Activated CD8-positive, alpha-beta T cell treated with anti-CD3 and anti-CD28 coated beads for 36 hours (primary cell): ENCODE data around the gene RIN1. TPM values are rescaled to one million over a fixed set of nuclear protein-coding genes. Genes with fewer than 3 reads are reported as not detected.
A peak's percentile ranks its signal among the peaks of the same experiment; 100 is the strongest.
"Not testable (repeated sequence)": the region's sequence is repeated elsewhere in the genome, so short reads cannot be mapped to it uniquely, and the experiment has no call there.

Experiments used
- ATAC-seq: fragments of 200-7000 bp; cut with Tn5 transposase; one replicate; pipeline ENCODE4 v1.10.0; 2021; ENCODE audit warnings: mild to moderate bottlenecking, moderate library complexity
- CTCF ChIA-PET: fragments of 350-600 bp; sonication (Branson Sonifier 250); formaldehyde crosslinking; loops from one replicate; lab custom pipeline; 2021; ENCODE audit warnings: antibody characterized with exemption; lab: Charles Lee
- POLR2A ChIA-PET: fragments of 350-600 bp; sonication (Branson Sonifier 250); formaldehyde crosslinking; loops from one replicate; lab custom pipeline; 2021; ENCODE audit warnings: antibody characterized with exemption; lab: Charles Lee
- DNase-seq: peaks from one replicate; pipeline ENCODE4 v3.0.0-alpha.2; 2020
- H3K27ac Mint-ChIP-seq: one replicate; pipeline ENCODE4 v1.8.0; 2021; ENCODE audit warnings: mild to moderate bottlenecking, mixed read lengths
- H3K27me3 Mint-ChIP-seq: one replicate; pipeline ENCODE4 v1.8.0; 2021; ENCODE audit warnings: mixed read lengths
- H3K36me3 Mint-ChIP-seq: one replicate; pipeline ENCODE4 v1.8.0; 2021; ENCODE audit warnings: low read depth, mixed read lengths
- H3K4me1 Mint-ChIP-seq: one replicate; pipeline ENCODE4 v1.8.0; 2021; ENCODE audit warnings: low read depth, mixed read lengths
- H3K4me3 Mint-ChIP-seq: one replicate; pipeline ENCODE4 v1.8.0; 2021; ENCODE audit warnings: mild to moderate bottlenecking, moderate library complexity, mixed read lengths
- H3K9me3 Mint-ChIP-seq: one replicate; pipeline ENCODE4 v1.8.0; 2021; ENCODE audit warnings: mixed read lengths
- CTCF ChIP-seq: fragments of 200-600 bp; IDR thresholded peaks from one replicate; pipeline ENCODE4 v1.8.0; 2022; ENCODE audit warnings: antibody characterized with exemption, mild to moderate bottlenecking
- intact Hi-C: fragments of 100-400 bp; cut with micrococcal nuclease; formaldehyde crosslinking; loops from one replicate; pipeline ENCODE4 v1.10.0; 2022
- total RNA-seq, 2 experiments: library from RNA; stranded (reverse); gene quantifications; one replicate each; pipeline ENCODE4 v1.2.3, GENCODE V29; 2021

Gene RIN1
- total RNA-seq, 2 experiments from 2014 or later = 1.1 to 1.6 TPM

DNA sequence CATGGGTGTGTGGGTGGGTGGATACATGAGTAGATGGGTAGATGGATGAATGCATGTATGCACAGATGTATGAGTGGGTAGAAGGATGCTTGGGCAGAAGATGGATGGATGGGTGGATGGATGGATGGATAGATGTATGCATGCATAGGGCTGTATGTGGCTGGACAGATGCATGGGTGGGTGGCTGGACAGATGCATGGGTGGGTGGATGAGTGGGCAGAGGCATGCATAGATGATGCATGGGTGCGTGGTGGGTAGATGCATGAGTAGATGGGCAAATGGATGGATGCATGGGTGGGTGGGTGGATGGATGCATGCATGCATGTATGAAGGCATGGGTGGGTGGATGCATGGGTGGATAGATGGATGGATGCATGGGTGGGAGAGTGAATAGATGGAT is 12.6 kb downstream of the RIN1 start:
- Mint-ChIP-seq H3K36me3 (peaks cover 5% of the 10 kb centered on the region), H3K27me3 (no peaks in the 10 kb centered on the region), H3K4me1 (peaks cover 67% of the 10 kb centered on the region), H3K4me3 (no peak overlapping the region), H3K9me3 (peaks cover 6% of the 10 kb centered on the region), H3K27ac (no peak overlapping the region)
- intact Hi-C loops = no loop called here
- ATAC-seq (no peak), DNase-seq (no peak)
- ChIA-PET CTCF (interaction anchor here (3.7 kb wide), 1 partner anchor 12 kb away, joined by 39 read pairs; no protein-coding TSS in a partner anchor), POLR2A (interaction anchor here (1.0 to 1.6 kb wide), 2 partner anchors 10 to 43 kb away, joined by 4 to 5 read pairs; no protein-coding TSS in a partner anchor)
- TF ChIP-seq CTCF = no peak

DNA sequence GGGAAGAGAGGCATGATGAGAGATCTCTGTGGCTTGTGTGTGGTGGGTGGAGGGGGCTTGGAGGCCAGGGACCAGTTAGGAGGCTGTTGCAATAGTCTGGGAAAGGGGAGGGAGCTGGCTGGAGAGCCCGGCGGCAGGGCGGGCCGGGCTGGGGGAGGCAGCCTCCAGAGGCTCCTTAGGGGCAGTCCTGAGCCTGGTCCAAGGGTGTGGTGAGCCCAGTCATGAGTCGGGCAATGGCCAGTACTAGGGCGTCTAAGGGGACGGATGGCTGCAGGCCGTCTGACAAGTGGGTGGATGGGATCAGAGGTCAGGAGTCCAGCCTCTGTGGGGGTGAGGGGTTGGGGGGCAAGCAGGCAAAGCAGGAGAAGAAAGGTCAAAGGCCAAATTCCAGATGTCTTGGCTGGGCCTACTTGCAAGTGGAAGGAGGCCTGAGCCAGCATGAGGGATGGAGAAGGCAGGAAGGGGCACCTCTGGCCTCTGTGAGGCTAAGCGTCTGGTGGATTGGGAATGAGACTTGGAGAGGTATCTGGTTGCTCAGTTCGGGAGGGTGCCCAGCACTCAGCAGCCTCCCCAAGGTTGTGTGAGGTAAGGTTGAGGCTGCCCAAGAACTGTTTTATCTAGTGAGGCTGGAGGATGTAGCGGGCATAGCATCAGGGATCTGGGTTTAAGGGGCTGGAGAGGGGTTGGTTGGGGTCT is 13.4 kb downstream of the RIN1 start:
- H3K27me3 Mint-ChIP-seq = no peaks in the 10 kb centered on the region
- H3K4me1 Mint-ChIP-seq = peaks cover 67% of the 10 kb centered on the region
- H3K9me3 Mint-ChIP-seq = peaks cover 6% of the 10 kb centered on the region
- CTCF ChIA-PET = interaction anchor here (1.5 to 1.9 kb wide), 5 partner anchors 10 to 66 kb away, joined by 3 to 39 read pairs (median 5); partner anchors contain the start of gene RIN1
- POLR2A ChIA-PET = interaction anchor here (0.6 to 1.8 kb wide), 3 partner anchors 11 to 75 kb away, joined by 3 to 11 read pairs (median 3); no protein-coding TSS in a partner anchor
- DNase-seq = no peak
- H3K4me3 Mint-ChIP-seq = no peak overlapping the region
- ATAC-seq = no peak
- H3K27ac Mint-ChIP-seq = peak overlapping the region; percentile 76
- no peak for TF ChIP-seq CTCF
- intact Hi-C loops = no loop called here
- H3K36me3 Mint-ChIP-seq = peaks cover 5% of the 10 kb centered on the region

DNA sequence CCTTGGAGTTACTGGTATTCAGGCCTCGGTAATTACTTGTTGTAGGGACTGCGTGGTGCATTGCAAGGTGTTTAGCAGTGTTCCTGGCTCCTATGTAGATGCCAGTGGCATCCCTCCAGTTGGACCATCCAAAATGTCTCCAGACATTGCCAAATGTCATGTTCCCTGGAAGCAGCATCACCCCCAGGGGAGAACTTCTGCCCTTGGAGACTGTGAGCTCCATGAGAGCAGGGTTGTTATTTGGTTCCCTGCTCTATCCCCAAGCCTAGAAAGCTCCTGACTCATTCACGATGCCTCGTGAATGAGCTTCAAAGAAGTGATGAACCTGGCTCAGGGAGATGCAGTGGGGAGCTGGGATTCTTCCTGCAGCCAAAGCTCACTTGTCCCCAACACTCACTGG is 14.6 kb downstream of the RIN1 start:
- H3K9me3 Mint-ChIP-seq = peaks cover 6% of the 10 kb centered on the region
- POLR2A ChIA-PET = interaction anchor here (1.0 to 1.8 kb wide), 2 partner anchors 9 to 51 kb away, joined by 3 to 11 read pairs; no protein-coding TSS in a partner anchor
- peaks cover 62% of the 10 kb centered on the region for H3K4me1 Mint-ChIP-seq
- no peaks in the 10 kb centered on the region for H3K27me3 Mint-ChIP-seq
- no peak overlapping the region for H3K27ac Mint-ChIP-seq
- no peak for TF ChIP-seq CTCF
- ATAC-seq (no peak), DNase-seq (no peak)
- no peak overlapping the region for H3K4me3 Mint-ChIP-seq
- intact Hi-C loops = no loop called here
- H3K36me3 Mint-ChIP-seq = peaks cover 5% of the 10 kb centered on the region
- CTCF ChIA-PET = interaction anchor here (1.5 to 1.9 kb wide), 5 partner anchors 9 to 67 kb away, joined by 3 to 39 read pairs (median 5); partner anchors contain the start of gene RIN1

GRCh38 chr11:66320748-66321147 is 15.5 kb downstream of the RIN1 start:
- H3K9me3 Mint-ChIP-seq, intact Hi-C loops, POLR2A ChIA-PET, H3K36me3 Mint-ChIP-seq, DNase-seq, CTCF ChIA-PET, H3K27me3 Mint-ChIP-seq, H3K27ac Mint-ChIP-seq, H3K4me3 Mint-ChIP-seq, ATAC-seq: not testable (repeated sequence)
- peaks cover 60% of the 10 kb centered on the region for H3K4me1 Mint-ChIP-seq

GRCh38 chr11:66320289-66320688 is 15.9 kb downstream of the RIN1 start:
- peaks cover 60% of the 10 kb centered on the region for H3K4me1 Mint-ChIP-seq
- CTCF ChIA-PET = not testable (repeated sequence)

More at GRCh38 chr11:66320289-66320688, 15.9 kb downstream of the RIN1 start:
- ATAC-seq, DNase-seq, H3K27me3 Mint-ChIP-seq, intact Hi-C loops, H3K4me3 Mint-ChIP-seq, H3K9me3 Mint-ChIP-seq: not testable (repeated sequence)
- POLR2A ChIA-PET = interaction anchor here (1.2 kb wide), 1 partner anchor 32 kb away, joined by 3 read pairs; the partner anchor contains the start of gene YIF1A
- Mint-ChIP-seq H3K36me3 (peaks cover 11% of the 10 kb centered on the region), H3K27ac (peak overlapping the region; percentile 63)
